ENCODE data around the gene SLC6A9. TPM values are rescaled to one million over a fixed set of nuclear protein-coding genes. Genes with fewer than 3 reads are reported as not detected.

Gene SLC6A9
- total RNA-seq, 1 experiment from 2014 or later = 6.4 TPM

DNA sequence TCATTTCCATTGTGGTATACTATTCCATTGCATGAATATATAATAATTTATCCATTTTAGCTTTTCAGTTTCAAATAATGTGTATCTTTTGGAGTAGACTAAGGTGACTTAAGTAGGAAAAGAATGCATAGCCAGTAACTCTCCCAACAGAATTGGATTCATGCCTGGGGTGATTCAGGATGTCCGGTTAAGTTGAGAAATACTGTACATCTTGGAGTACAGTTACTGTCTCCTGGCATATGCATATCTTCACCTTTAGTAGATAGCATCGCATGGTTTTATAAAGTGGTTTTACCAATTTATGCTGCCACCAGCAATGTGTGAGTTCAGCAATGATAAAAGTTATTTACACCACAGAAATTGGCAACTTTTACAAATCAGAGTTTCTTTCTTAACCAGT is 18.6 kb upstream of the SLC6A9 start:
- DNase-seq (ENCODE audit: low read depth) = peak; percentile 79

DNA sequence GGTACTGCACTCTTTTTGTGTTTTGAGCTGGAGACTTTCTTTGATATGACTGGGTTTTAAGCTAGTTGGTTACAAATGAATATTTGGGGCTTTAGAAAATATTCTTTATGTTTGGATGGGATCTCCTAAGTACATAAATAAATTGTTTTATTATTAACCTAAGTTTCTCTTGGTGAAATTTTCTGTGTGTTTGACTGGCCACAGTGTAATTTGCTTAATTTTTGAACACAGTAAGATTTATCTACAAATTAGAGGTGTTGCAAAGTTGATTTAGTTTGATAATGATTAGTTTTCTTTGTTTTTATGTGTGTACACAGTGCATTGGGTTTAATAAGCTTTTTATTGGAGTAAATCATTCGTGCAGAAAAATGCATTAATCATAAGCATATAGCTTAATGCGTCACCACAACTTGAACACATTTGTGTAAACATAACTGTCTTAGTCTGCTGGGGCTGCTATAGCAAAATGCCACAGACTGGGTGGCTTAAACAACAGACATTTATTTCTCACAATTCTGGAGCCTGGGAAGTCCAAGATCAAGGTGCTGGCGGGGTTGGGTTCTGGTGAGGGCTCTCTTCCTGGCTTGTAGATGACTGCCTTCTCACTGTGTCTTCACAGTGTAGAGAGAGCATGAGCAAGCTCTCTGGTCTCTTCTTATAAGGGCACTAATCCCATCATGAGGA is 17.4 kb upstream of the SLC6A9 start:
- peak; percentile 59 for DNase-seq (ENCODE audit: low read depth)

DNA sequence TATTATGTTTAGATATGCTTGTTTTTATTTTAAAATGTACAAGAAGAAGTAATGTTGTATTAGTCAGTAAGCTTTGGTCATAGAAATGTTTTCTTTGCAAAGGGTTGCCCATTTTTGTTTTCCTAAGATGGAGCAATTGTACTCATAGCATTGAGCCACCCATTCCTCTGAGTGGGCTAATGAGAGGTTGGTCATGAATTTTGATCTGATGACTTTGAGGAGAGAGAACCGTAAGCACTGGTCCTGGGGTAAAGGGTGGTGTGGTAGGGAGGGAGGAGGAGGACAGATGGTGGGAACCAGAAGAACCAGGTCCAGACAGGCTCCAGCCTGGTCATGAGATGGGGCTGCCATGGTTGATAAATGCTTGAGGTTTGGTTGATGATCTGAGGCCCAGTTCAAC is 15.9 kb upstream of the SLC6A9 start:
- DNase-seq (ENCODE audit: low read depth) = no peak

DNA sequence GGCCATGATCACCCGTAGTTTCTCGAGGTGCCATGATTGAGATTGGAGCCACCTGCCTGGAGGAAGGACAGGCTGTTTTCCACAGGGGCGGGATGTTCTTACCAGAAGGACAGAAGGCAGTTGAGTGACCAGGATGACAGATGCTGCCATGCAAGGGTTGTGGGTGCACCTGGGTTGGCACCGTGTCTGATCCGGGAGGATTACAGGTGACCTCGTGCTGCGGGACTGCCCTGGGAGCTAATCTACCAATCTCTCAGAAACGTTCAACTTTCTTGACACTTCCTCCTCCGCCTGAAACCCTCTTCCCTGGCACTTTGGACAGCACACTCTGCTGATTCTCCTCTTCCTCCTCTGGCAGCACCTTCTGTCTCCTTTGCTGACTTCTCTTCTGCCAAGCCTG is 13.8 kb upstream of the SLC6A9 start:
- no peak for DNase-seq (ENCODE audit: low read depth)

DNA sequence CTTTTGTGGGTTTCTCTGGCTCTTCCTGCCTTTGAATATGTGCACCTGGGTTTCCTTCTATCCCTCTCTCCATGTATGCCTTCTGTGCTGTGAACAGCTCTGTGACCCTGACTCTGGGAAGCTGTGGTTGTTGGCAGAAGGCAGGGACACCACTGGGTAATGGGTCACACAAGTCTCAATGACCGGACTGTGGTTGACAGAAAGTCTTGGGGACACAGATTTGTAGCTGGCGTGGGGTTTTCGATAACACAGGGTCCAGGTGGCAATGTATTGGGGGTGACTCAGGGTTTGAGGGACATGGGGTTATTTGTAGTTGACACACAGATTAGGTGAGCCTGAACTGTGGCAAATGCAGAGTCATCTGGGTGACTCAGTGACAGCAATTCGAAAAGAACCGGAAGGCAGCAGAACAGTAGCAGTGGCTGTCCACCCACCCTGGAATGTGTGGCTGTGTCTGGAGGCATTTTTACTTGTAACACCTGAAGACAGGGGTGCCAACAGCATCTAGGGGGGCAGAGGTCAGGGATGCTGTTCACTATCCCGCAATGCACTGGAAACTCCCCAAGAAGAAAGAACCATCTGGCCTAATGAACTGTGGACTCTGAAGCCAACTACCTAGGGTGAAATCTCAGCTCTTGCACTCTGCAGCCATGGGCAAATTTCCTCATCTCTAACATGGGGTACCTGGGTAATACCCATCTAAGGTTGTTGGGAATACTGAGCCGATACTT is 13.0 kb upstream of the SLC6A9 start:
- DNase-seq (ENCODE audit: low read depth) = peak; percentile 47

DNA sequence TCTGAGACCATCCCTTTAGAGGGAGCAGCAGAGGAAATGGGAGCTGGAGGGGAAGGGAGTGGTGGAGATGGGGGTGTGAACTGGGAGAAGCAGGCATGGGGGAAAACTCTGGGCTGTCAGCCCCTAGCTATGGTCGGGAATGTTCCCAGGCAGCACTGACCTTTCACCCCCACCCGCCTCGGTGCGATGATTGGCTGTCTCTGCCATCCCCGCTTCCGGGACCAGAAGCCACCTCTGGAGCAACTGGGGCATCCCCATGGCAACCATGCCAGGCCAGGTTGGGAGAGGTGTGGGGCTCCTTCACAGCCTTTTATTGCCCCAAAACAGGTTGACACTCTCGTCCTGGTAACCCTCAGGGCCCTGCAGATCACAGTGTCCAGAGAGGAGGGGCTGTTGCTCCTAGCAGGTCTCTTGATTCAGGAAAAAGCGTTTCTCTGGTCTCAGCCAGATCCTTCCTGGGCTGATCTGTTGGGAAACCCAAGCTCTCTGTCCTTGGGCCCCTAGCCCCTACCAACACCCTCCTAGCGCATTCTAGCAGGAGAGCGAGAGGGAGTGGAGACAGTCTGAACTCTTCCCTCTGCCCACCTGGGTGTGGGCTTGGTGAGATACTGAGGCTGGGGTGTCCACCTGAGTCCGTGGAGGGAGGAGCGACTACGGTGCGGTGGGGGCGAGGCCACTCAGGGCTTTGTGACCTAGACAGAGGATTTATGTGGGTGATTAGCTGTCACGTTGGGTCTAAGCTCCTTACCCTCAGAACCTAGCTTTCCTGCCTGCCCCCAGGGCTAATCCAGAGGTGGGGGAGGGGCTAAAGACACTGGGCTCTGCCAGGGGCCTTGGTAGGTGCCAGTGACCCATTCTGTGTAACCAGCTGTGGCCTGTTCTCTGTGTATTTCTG is 12.2 kb upstream of the SLC6A9 start:
- no peak for DNase-seq (ENCODE audit: low read depth)

DNA sequence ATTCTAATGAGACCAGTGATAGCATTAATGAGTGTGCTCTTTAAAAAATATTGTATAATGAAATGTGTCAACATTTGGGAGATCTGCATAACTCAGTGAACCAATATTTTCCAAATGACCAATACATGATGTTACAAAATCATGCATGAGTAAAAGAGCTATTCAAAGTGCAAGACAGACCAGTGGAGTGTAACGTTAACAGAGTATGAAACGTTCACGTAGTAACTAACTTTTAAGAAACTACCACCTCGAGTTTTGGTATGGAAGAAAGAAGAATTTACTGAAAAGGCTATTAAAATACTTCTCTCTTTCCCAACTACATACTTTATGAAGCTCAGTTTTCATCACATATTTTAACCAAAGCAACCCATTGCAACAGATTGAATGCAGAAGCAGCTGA is 9.6 kb upstream of the SLC6A9 start:
- DNase-seq (ENCODE audit: low read depth) = no peak

DNA sequence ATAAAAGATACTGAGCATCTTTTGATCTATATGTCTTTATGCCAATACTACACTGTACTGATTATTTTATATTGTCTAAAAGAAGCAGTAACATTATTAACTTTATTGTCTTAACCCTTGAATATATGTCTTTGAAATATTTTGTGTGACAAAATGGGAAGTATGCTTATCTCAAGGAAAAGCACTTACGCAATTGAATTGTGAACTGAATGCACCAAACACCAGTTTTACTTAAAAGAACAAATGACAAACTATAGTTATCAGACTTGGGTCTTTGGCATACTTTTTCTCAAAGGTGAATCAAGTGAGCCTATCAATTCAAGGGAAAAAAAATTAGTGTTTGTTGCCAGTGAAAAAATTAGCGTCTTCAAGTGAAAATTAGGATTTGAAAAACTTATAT is 9.2 kb upstream of the SLC6A9 start:
- DNase-seq (ENCODE audit: low read depth) = no peak

DNA sequence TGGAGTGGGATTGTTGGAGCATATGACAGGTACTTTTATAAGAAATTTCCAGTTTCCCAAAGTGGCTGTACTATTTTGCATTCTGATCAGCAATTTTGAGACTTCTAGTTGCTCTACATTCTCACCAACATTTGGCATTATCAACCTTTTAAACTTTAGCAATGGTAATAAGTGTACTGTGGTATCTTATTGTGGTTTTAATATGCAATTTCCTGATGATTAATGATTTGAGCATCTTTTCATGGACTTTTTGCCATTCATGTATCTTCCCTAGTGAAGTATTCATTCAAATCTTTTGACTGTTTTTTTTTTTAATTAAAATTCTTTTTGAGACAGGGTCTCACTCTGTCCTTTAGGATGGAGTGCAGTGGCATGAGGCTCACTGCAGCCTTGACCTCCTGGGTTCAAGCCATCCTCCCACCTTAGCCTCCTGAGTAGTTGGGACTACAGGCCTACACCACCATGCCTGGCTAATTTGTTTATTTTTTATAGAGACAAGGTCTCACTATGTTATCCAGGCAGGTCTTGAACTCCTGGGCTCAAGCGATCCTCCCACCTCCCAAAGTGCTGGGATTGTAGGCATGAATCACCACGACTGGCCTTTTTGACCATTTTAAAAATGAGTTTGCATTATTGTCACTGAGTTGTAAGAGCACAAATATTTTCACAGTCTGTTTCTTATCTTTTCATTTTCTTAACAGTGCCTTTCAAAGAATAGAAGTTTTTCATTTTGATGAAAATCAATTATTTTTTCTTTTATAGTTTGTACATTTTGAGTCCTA is 7.8 kb upstream of the SLC6A9 start:
- DNase-seq (ENCODE audit: low read depth) = peak; percentile 43

DNA sequence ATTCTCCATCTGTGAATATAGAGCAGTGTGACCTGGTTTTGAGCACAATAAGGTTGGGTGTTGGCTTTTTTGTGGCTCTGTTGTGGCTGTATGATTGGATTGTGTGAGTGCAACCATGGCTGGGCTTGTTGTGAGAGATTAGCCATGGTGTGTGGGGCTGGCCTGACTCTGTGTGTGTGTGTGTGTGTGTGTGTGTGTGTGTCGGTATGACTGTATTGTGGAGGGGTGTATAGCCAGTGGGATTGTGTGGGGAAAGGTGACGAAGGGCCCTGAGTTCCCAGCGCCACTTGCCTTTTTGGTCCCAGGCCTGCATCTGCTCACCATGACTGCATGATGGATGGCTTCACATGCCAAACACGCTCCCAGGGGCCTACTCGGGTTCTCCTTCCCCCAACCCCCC is 5.9 kb upstream of the SLC6A9 start:
- DNase-seq (ENCODE audit: low read depth) = no peak

DNA sequence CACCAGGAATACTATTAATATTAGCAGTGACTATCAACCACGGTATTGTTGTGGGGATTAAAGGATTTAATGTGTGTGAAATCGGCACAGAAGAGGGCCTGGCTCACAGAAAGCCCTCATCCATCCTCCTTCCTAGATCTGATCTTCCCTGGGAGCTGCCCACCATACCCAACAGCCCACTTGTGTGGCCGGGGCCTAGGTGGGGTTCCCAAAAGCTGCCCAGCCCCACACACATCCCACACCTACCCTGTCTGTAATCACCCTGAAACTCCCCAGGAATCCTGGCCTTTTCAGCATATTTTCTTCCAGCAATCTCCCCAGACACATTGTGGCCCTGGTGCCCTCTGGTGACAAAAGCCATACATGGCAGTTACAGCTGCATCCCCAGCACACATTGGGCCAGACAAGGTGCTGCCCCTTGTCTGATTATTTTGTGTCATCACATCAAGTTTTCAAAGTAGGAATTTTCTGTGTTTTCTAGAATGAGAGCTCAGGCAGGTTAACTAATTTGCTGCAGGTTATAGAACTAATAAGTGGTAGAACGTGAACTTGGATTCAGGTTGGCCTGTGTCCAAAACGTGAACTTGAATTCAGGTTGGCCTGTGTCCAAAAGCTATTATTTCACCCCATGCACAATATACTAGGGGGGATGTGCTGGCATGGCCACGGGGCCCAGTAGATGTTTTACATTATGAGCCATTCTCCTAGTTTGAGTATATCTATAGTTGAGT is 5.3 kb upstream of the SLC6A9 start:
- DNase-seq (ENCODE audit: low read depth) = peak; percentile 72

DNA sequence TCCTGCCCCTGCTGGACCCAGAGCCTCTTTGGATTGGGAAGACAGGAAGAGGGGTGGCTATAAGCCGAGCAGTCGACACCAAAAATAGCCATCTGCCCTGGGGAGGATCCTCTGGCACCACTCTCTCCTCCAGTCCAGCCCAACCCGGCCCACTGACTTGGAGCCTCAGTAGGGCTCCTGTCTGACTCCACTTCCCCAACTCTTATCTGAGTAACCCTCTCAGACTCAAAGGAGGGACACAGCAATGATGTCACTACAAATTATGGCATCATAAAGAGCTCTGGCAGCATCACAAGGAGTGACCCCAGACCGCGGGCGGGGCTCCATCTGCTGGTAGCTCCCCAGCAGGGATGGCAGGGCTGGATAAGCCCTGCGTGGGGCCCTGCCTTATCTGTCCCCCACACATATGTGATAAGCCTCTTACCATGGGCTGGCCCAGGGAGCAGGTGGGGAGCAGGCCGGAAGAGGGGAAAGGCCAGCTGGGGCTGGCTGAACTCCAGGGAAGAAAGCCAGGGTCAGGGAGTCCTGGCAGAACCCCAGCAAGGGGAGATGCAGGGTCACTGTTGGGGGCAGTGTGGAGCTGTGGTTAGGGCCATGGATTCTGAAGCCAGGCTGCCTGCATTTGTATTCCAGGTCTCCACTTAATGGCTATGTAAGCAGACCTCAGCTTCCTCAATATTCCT is 4.6 kb upstream of the SLC6A9 start:
- no peak for DNase-seq (ENCODE audit: low read depth)

DNA sequence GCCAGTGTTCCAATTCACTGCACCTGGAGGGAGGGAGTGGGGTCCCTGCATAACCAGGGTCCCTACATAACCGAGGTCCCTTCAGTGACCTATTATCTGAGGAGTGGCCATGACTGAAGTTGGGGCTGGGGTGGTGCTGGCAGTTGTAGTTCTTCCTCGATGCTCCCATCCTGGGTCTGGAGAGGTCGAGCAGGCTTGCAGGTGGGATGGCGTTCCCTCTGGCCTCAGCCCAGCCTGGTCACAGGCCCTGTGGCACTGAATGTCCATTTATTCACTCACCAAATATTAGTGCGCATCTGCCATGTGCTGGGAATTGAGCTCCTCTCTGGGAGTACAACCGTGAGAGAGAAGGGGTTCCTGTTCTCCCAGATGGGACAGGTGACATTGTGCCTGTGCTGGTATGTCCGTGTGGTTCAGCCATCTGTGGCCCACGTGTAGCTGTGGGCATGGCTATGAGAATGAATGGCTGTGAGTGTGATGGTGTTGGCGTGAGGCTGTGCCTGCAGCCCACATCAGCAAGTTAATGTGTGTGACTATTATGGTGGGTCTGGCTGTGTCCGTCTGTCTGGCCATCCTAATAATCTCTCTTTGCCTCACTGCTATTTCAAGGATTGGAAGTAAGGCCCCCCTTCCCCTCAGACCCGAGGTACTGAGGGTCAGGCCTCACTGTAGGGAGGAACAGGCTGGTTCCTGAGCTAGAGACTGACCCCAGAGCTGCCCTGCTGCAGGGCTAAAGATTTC is 3.9 kb upstream of the SLC6A9 start:
- no peak for DNase-seq (ENCODE audit: low read depth)

DNA sequence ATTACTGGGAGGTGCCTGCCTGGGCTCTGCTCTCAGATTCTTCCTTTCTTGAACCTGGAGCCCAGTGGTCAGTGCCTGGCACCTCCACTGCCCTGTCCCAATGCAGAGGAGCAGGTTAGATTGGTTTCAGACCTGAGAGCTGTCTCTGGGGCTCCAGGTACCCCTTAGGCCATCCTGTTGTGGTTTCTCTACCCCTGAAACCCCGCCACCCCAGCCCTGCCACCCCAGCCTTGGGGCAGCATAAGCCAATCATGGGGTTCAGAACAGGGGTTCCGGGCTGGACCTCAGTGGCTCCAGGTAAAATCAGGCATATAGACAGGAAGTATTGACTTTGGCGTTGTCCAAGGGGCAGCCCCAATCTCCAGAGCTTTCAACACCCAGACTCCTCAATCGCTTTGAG is 3.2 kb upstream of the SLC6A9 start:
- no peak for DNase-seq (ENCODE audit: low read depth)

DNA sequence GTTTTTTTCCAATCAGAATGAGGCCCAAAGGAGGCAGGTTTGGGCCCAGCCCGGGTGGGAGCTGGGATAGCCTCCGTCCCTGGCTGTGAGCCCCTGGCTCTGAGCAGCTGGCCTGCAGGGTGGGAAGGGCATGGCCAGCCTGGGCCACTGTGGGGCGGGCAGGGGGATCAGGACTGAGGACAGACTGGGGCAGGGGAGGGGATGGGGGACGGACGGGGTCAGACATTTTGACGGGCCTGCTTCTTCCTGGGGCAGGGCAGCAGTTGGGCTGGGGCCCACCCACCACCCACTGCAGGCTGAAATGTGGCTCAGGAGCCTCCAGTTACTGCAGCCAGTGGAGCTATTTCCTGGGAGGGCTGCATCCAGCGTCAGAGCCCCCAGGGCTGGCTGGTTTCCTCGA is 2.5 kb upstream of the SLC6A9 start:
- DNase-seq (ENCODE audit: low read depth) = no peak

DNA sequence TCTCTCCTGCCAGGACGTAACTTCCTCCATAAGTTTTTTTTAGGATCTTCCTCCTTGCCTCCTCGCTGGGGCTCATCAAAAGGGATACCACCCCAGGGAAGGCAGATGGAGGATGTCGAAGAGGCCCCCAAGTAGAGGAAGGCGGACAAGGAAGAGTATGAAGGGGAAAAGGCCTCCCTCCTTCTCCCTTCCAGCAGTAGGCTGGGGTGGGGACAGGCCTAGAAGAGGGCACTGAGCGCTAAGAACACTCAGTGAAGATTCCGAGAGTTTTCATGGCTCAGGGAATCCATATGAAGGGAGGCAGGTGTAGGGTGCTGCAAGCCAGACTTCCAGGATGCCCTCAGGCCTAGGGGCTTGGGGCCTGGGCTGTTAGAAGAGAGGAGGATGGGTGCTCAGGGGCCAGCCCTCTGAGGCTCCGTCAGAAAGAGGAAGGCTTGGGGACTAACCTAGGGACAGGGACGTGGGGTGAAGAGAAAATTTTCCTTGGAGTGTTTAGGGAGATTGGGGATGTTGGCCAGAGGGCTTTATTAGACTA is 1.8 kb upstream of the SLC6A9 start:
- DNase-seq (ENCODE audit: low read depth) = no peak

DNA sequence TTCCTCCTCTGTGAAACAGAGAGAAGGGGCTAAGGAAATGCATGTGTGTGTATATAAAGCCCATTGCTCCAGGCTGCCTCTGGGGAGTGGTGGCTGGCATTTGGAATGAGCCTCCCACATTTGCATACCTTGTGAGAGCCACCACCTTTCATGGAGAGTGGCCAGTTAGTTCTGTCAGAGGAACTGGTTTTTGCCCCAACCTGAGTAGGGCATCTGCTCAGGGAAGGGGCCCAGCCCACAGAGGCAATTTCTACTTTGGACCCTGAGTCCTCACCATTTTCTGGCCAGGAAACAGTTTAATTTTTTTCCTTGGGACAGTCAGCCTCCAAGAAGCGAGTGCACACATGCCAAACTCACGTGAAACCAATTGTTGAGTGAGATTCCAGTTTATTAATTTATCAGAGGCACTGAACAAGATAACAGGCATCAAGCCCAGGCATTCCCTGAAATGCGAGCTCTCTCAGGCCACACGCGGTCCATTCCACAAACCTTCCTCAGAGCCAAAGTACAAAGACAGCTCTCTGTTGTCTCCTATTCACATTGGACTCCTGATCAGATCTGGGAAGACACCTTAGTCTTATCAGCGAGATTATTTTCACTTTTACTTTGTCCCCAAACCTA is 1.0 kb upstream of the SLC6A9 start:
- DNase-seq (ENCODE audit: low read depth) = no peak

DNA sequence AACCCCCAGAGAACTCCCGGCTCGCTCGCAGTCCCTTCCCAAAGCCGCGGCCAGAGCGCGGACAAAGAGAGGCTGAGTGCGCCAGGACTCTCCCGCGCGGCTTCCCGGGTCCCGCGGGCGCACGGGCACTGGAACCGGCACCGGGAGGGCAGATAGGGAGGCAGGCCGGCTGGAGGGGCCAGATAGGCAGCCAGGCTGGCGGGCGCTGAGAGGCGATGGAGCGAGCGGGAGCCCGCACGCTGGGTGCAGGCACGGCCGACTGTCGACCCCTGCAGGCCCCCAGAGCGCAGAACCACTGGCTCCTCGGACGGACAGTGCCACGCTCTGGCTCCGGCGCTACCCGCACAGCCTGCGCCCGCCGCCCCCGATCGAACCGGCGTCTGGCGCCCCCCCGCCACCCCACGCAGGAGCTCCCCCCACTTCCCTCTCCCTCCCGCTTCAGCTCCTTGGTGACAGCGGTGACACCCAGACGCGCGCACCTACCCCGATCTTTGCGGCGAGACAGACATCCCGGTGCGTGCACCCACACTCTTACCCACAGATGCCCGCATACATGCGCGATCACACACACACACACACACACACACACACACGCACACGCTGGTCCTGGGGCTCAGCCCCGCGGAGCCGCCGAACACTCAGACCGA is 534 bp downstream of the SLC6A9 start:
- peak; percentile 47 for DNase-seq (ENCODE audit: low read depth)
